ENCODE results near the gene MAGEA9.
"Not testable (repeated sequence)": the region's sequence is repeated elsewhere in the genome, so short reads cannot be mapped to it uniquely, and the experiment has no call there.

MAGEA9 gene, protein sequence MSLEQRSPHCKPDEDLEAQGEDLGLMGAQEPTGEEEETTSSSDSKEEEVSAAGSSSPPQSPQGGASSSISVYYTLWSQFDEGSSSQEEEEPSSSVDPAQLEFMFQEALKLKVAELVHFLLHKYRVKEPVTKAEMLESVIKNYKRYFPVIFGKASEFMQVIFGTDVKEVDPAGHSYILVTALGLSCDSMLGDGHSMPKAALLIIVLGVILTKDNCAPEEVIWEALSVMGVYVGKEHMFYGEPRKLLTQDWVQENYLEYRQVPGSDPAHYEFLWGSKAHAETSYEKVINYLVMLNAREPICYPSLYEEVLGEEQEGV

GRCh38 chrX:149781727-149782126 is at the start of gene MAGEA9:
Gene MAGEA9, plus strand, starts transcription at chrX:149781930. Its CDS starts 4,281 bp downstream, at chrX:149786211.
- not testable (repeated sequence) for H3K4me1 Mint-ChIP-seq; H3K27me3 Mint-ChIP-seq (ENCODE audit: low read depth, poor library complexity); H3K27ac Mint-ChIP-seq; H3K36me3 Mint-ChIP-seq (ENCODE audit: low read depth); H3K9me3 Mint-ChIP-seq; H3K4me3 Mint-ChIP-seq; DNase-seq

- H3K4me3 Mint-ChIP-seq; H3K4me1 Mint-ChIP-seq; H3K27me3 Mint-ChIP-seq (ENCODE audit: low read depth, poor library complexity): not testable (repeated sequence)
Observed at GRCh38 chrX:149742269-149742668, 39.5 kb upstream of the MAGEA9 start.

GRCh38 chrX:149746390-149747007 is 35.2 kb upstream of the MAGEA9 start:
- not testable (repeated sequence) for H3K4me3 Mint-ChIP-seq; H3K27ac Mint-ChIP-seq; H3K36me3 Mint-ChIP-seq (ENCODE audit: low read depth); H3K4me1 Mint-ChIP-seq; H3K27me3 Mint-ChIP-seq (ENCODE audit: low read depth, poor library complexity); DNase-seq
- peaks cover 10% of the 10 kb centered on the region for H3K9me3 Mint-ChIP-seq

More at GRCh38 chrX:149742269-149742668, 39.5 kb upstream of the MAGEA9 start:
- not testable (repeated sequence) for DNase-seq; H3K36me3 Mint-ChIP-seq (ENCODE audit: low read depth); H3K27ac Mint-ChIP-seq; H3K9me3 Mint-ChIP-seq

- H3K4me3 Mint-ChIP-seq, result no peak overlapping the region
- H3K36me3 Mint-ChIP-seq (ENCODE audit: low read depth), result no peaks in the 10 kb centered on the region
- TF ChIP-seq, protein P1, sequence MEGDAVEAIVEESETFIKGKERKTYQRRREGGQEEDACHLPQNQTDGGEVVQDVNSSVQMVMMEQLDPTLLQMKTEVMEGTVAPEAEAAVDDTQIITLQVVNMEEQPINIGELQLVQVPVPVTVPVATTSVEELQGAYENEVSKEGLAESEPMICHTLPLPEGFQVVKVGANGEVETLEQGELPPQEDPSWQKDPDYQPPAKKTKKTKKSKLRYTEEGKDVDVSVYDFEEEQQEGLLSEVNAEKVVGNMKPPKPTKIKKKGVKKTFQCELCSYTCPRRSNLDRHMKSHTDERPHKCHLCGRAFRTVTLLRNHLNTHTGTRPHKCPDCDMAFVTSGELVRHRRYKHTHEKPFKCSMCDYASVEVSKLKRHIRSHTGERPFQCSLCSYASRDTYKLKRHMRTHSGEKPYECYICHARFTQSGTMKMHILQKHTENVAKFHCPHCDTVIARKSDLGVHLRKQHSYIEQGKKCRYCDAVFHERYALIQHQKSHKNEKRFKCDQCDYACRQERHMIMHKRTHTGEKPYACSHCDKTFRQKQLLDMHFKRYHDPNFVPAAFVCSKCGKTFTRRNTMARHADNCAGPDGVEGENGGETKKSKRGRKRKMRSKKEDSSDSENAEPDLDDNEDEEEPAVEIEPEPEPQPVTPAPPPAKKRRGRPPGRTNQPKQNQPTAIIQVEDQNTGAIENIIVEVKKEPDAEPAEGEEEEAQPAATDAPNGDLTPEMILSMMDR (IDR thresholded peaks at IDR 0.05), result no peak
- H3K27ac Mint-ChIP-seq, result no peak overlapping the region
- H3K9me3 Mint-ChIP-seq, result peaks cover 45% of the 10 kb centered on the region
- peaks cover 4% of the 10 kb centered on the region for H3K27me3 Mint-ChIP-seq (ENCODE audit: low read depth, poor library complexity)
- H3K4me1 Mint-ChIP-seq, result no peaks in the 10 kb centered on the region
- DNase-seq, result no peak
Observed at GRCh38 chrX:149757206-149758067, 24.3 kb upstream of the MAGEA9 start.

GRCh38 chrX:149758068-149758714 is 23.5 kb upstream of the MAGEA9 start:
- Mint-ChIP-seq H3K27me3 (ENCODE audit: low read depth, poor library complexity) (peaks cover 4% of the 10 kb centered on the region), H3K27ac (no peak overlapping the region), H3K4me3 (no peak overlapping the region), H3K9me3 (peaks cover 48% of the 10 kb centered on the region), H3K4me1 (no peaks in the 10 kb centered on the region), H3K36me3 (ENCODE audit: low read depth) (no peaks in the 10 kb centered on the region)
- TF ChIP-seq, protein P1 (IDR thresholded peaks at IDR 0.05), result no peak
- DNase-seq, result no peak

DNA sequence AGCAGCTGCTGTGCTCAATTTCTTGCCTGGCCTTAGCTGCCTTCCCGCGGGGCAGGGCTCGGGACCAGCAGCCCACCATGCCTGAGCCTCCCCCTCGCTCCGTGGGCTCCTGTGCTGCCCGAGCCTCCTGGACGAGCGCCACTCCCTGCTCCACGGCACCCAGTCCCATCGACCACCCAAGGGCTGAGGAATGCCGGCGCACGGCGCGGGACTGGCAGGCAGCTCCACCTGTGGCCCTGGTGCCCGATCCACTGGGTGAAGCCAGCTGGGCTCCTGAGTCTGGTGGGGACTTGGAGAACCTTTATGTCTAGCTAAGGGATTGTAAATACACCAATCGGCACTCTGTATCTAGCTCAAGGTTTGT is 23.0 kb upstream of the MAGEA9 start:
- H3K4me3 Mint-ChIP-seq; H3K4me1 Mint-ChIP-seq; H3K36me3 Mint-ChIP-seq (ENCODE audit: low read depth); H3K27me3 Mint-ChIP-seq (ENCODE audit: low read depth, poor library complexity); H3K27ac Mint-ChIP-seq; DNase-seq: not testable (repeated sequence)
- H3K9me3 Mint-ChIP-seq, result peaks cover 49% of the 10 kb centered on the region

GRCh38 chrX:149759824-149760223 is 21.9 kb upstream of the MAGEA9 start:
- no peak for DNase-seq
- no peak overlapping the region for H3K4me3 Mint-ChIP-seq
- H3K36me3 Mint-ChIP-seq (ENCODE audit: low read depth), result no peaks in the 10 kb centered on the region
- TF ChIP-seq, protein P1 (IDR thresholded peaks at IDR 0.05), result no peak
- H3K4me1 Mint-ChIP-seq, result no peaks in the 10 kb centered on the region
- H3K27ac Mint-ChIP-seq, result no peak overlapping the region
- peaks cover 58% of the 10 kb centered on the region for H3K9me3 Mint-ChIP-seq
- H3K27me3 Mint-ChIP-seq (ENCODE audit: low read depth, poor library complexity), result peaks cover 8% of the 10 kb centered on the region
